ENCODE data around the gene ITGAL. TPM values are rescaled to one million over a fixed set of nuclear protein-coding genes. Genes with fewer than 3 reads are reported as not detected.

The ITGAL gene
- total RNA-seq, 1 donor from 2014 or later: 0.23 TPM

- H3K36me3 Mint-ChIP-seq (ENCODE audit: low read depth, unreplicated experiment): peaks cover 3% of the 10 kb centered on the region
- H3K4me1 Mint-ChIP-seq (ENCODE audit: low read depth, unreplicated experiment): peaks cover 2% of the 10 kb centered on the region
- Histone ChIP-seq H3K27ac (ENCODE audit: low read depth, low read length) (no peak overlapping the region), H2AFZ (ENCODE audit: low read depth, low read length) (no peak overlapping the region), H3K27me3 (ENCODE audit: insufficient read depth, low read length) (peaks cover 23% of the 10 kb centered on the region), H3K4me1 (ENCODE audit: insufficient read depth, low read length) (no peaks in the 10 kb centered on the region), H3K36me3 (ENCODE audit: insufficient read depth, low read length) (no peaks in the 10 kb centered on the region), H3K9ac (ENCODE audit: low read length) (no peak overlapping the region), H4K20me1 (ENCODE audit: insufficient read depth, low read length) (no peaks in the 10 kb centered on the region), H3K4me2 (ENCODE audit: low read length) (no peak overlapping the region), H3K79me2 (ENCODE audit: insufficient read depth, low read length) (no peaks in the 10 kb centered on the region), H3K4me3 (ENCODE audit: insufficient read depth, low read depth, low read length) (no peak overlapping the region), H3K9me3 (ENCODE audit: insufficient read depth, low read depth, low read length) (no peaks in the 10 kb centered on the region)
- DNase-seq (ENCODE audit: low read depth) (no peak), FAIRE-seq (no peak)
- no peaks in the 10 kb centered on the region for H3K9me3 Mint-ChIP-seq (ENCODE audit: unreplicated experiment)
- H3K27ac Mint-ChIP-seq (ENCODE audit: unreplicated experiment): no peak overlapping the region
- TF ChIP-seq CTCF (IDR thresholded peaks at IDR 0.05; ENCODE audit: insufficient read depth, low read depth, low read length) (no peak), EZH2 (IDR thresholded peaks at IDR 0.05; ENCODE audit: insufficient read depth, low read length) (no peak)
- peaks cover 18% of the 10 kb centered on the region for H3K27me3 Mint-ChIP-seq (ENCODE audit: low read depth, unreplicated experiment)
- H3K4me3 Mint-ChIP-seq (ENCODE audit: unreplicated experiment): no peak overlapping the region
Measured at GRCh38 chr16:30473231-30474073, 910 bp downstream of the ITGAL start.

- Histone ChIP-seq H3K79me2 (ENCODE audit: insufficient read depth, low read length) (no peaks in the 10 kb centered on the region), H2AFZ (ENCODE audit: low read depth, low read length) (no peak overlapping the region)
- no peak for FAIRE-seq
Measured at GRCh38 chr16:30474074-30474452, 1.5 kb downstream of the ITGAL start.

More at GRCh38 chr16:30474074-30474452, 1.5 kb downstream of the ITGAL start:
- peaks cover 22% of the 10 kb centered on the region for H3K27me3 Mint-ChIP-seq (ENCODE audit: low read depth, unreplicated experiment)
- Histone ChIP-seq H3K4me2 (ENCODE audit: low read length) (no peak overlapping the region), H3K27ac (ENCODE audit: low read depth, low read length) (no peak overlapping the region), H3K4me1 (ENCODE audit: insufficient read depth, low read length) (no peaks in the 10 kb centered on the region), H3K4me3 (ENCODE audit: insufficient read depth, low read depth, low read length) (no peak overlapping the region), H3K36me3 (ENCODE audit: insufficient read depth, low read length) (no peaks in the 10 kb centered on the region), H3K9ac (ENCODE audit: low read length) (no peak overlapping the region), H3K27me3 (ENCODE audit: insufficient read depth, low read length) (peaks cover 23% of the 10 kb centered on the region), H4K20me1 (ENCODE audit: insufficient read depth, low read length) (no peaks in the 10 kb centered on the region), H3K9me3 (ENCODE audit: insufficient read depth, low read depth, low read length) (no peaks in the 10 kb centered on the region)
- no peak for DNase-seq (ENCODE audit: low read depth)
- H3K27ac Mint-ChIP-seq (ENCODE audit: unreplicated experiment): no peak overlapping the region
- TF ChIP-seq CTCF (IDR thresholded peaks at IDR 0.05; ENCODE audit: insufficient read depth, low read depth, low read length) (no peak), EZH2 (IDR thresholded peaks at IDR 0.05; ENCODE audit: insufficient read depth, low read length) (peak; percentile 62)
- no peaks in the 10 kb centered on the region for H3K9me3 Mint-ChIP-seq (ENCODE audit: unreplicated experiment)
- no peak overlapping the region for H3K4me3 Mint-ChIP-seq (ENCODE audit: unreplicated experiment)
- peaks cover 2% of the 10 kb centered on the region for H3K4me1 Mint-ChIP-seq (ENCODE audit: low read depth, unreplicated experiment)
- H3K36me3 Mint-ChIP-seq (ENCODE audit: low read depth, unreplicated experiment): peaks cover 3% of the 10 kb centered on the region

All from astrocyte (in vitro differentiated cells and primary cell).